HEK293 (cell line): ENCODE results near the gene PPIL6.

ENCODE experiments used
- SALL2 ChIP-seq: fragments of 450-650 bp; formaldehyde crosslinking; IDR thresholded peaks from 2 replicates; pipeline ENCODE4 v1.5.0; 2017; ENCODE audit warnings: missing biosample characterization, mild to moderate bottlenecking, missing genetic modification characterization, borderline replicate concordance
- TRIM28 ChIP-seq: IDR thresholded peaks from 2 replicates; pipeline ENCODE4 v1.6.1; 2011; ENCODE audit warnings: low read length, control low read depth, borderline replicate concordance
- YY1 ChIP-seq: fragments of 450-650 bp; formaldehyde crosslinking; IDR thresholded peaks from 2 replicates; pipeline ENCODE4 v1.5.1; 2018; ENCODE audit warnings: missing biosample characterization, missing genetic modification characterization
- ZNF211 ChIP-seq: fragments of 450-650 bp; formaldehyde crosslinking; IDR thresholded peaks from 2 replicates; pipeline ENCODE4 v1.5.1; 2016; ENCODE audit warnings: low read depth, missing biosample characterization, missing genetic modification characterization
- ZNF302 ChIP-seq: fragments of 450-650 bp; formaldehyde crosslinking; IDR thresholded peaks from 2 replicates; pipeline ENCODE4 v1.5.1; 2016; ENCODE audit warnings: missing biosample characterization, missing genetic modification characterization, low read depth
- ZNF37A ChIP-seq: fragments of 450-650 bp; IDR thresholded peaks from 2 replicates; pipeline ENCODE4 v1.5.1; 2018; ENCODE audit warnings: missing biosample characterization, missing genetic modification characterization
- ZNF560 ChIP-seq: fragments of 450-650 bp; formaldehyde crosslinking; IDR thresholded peaks from 2 replicates; pipeline ENCODE4 v1.5.1; 2017; ENCODE audit warnings: missing biosample characterization, missing genetic modification characterization, borderline replicate concordance
- ZNF624 ChIP-seq: fragments of 450-650 bp; formaldehyde crosslinking; IDR thresholded peaks from 2 replicates; pipeline ENCODE4 v1.5.1; 2017; ENCODE audit warnings: missing biosample characterization, missing genetic modification characterization
- ZNF707 ChIP-seq: fragments of 450-650 bp; formaldehyde crosslinking; IDR thresholded peaks from 2 replicates; pipeline ENCODE4 v1.5.1; 2016; ENCODE audit warnings: missing biosample characterization, missing genetic modification characterization
- TF ChIP-seq, protein P1 (sequence below): fragments of 450-650 bp; formaldehyde crosslinking; conservative IDR thresholded peaks from 2 replicates; pipeline ENCODE4 v1.5.1; 2016; ENCODE audit warnings: low read depth, missing biosample characterization, missing genetic modification characterization
- TF ChIP-seq, protein P2 (sequence below): fragments of 450-650 bp; formaldehyde crosslinking; IDR thresholded peaks from 2 replicates; pipeline ENCODE4 v1.5.1; 2016; ENCODE audit warnings: missing biosample characterization, missing genetic modification characterization
- TF ChIP-seq, protein P3 (sequence below): fragments of 450-650 bp; formaldehyde crosslinking; IDR thresholded peaks from 2 replicates; pipeline ENCODE4 v1.5.1; 2016; ENCODE audit warnings: missing biosample characterization, missing genetic modification characterization, borderline replicate concordance
- TF ChIP-seq, protein P4 (sequence below): fragments of 450-650 bp; formaldehyde crosslinking; IDR thresholded peaks from 2 replicates; pipeline ENCODE4 v1.5.1; 2017; ENCODE audit warnings: missing biosample characterization, missing genetic modification characterization
- TF ChIP-seq, protein P5 (sequence below): fragments of 450-650 bp; formaldehyde crosslinking; optimal IDR thresholded peaks from 2 replicates; pipeline ENCODE3; 2016; ENCODE audit warnings: missing biosample characterization, mild to moderate bottlenecking, missing genetic modification characterization
- TF ChIP-seq, protein P6 (sequence below): fragments of 450-650 bp; formaldehyde crosslinking; IDR thresholded peaks from 2 replicates; pipeline ENCODE4 v1.5.0; 2017; ENCODE audit warnings: missing biosample characterization, missing genetic modification characterization, borderline replicate concordance
- TF ChIP-seq, protein P7 (sequence below): fragments of 450-650 bp; formaldehyde crosslinking; IDR thresholded peaks from 2 replicates; pipeline ENCODE4 v1.5.1; 2016; ENCODE audit warnings: missing biosample characterization, missing genetic modification characterization
- TF ChIP-seq, protein P8 (sequence below): fragments of 450-650 bp; formaldehyde crosslinking; IDR thresholded peaks from 2 replicates; pipeline ENCODE4 v1.5.1; 2017; ENCODE audit warnings: missing biosample characterization, mild to moderate bottlenecking, missing genetic modification characterization, moderate library complexity

The PPIL6 gene

DNA sequence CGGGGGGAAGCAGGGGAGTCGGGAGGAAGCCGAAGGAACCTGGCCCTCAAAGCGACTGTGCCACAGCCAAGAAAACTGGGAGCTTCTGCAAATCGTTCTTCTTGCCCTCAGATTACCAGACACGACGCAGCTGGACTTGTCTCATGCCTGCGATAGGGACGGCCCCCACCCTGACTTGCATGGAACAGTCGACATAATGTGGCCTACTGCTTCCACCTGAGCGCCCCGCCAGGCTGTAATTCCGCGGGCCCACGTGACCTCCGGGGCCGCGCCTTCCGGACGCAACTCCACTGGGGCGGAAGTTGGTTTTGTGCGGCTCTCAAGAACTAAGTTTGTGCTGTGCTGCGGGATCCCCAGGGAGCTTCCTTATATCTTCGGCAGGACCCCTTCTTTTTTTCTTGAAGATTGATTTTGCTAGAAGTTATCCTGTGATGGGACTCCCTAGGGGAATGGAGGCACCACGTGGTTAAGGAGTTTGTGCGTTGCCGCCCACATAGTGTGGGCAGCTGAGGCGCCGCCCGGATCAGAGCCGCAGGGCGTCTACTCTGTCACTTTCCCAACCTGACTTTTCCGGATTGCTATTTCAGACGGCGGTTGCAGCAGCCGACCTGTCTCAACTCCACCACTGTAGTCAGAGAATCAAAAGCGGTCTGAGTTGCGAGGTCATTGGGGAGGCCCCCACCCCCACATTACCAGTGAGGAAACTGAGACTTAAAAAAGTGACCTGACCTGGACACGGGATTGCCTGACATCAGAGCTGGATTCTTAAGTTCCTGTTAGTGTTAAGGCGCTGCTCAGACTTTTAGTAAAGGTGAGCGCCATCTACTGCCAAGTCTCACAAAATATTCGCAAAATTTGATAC lies 57.6 kb downstream of the PPIL6 start (continued):
- TF ChIP-seq, protein P1, sequence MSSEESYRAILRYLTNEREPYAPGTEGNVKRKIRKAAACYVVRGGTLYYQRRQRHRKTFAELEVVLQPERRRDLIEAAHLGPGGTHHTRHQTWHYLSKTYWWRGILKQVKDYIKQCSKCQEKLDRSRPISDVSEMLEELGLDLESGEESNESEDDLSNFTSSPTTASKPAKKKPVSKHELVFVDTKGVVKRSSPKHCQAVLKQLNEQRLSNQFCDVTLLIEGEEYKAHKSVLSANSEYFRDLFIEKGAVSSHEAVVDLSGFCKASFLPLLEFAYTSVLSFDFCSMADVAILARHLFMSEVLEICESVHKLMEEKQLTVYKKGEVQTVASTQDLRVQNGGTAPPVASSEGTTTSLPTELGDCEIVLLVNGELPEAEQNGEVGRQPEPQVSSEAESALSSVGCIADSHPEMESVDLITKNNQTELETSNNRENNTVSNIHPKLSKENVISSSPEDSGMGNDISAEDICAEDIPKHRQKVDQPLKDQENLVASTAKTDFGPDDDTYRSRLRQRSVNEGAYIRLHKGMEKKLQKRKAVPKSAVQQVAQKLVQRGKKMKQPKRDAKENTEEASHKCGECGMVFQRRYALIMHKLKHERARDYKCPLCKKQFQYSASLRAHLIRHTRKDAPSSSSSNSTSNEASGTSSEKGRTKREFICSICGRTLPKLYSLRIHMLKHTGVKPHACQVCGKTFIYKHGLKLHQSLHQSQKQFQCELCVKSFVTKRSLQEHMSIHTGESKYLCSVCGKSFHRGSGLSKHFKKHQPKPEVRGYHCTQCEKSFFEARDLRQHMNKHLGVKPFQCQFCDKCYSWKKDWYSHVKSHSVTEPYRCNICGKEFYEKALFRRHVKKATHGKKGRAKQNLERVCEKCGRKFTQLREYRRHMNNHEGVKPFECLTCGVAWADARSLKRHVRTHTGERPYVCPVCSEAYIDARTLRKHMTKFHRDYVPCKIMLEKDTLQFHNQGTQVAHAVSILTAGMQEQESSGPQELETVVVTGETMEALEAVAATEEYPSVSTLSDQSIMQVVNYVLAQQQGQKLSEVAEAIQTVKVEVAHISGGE (tag by site-specific recombination): peak; percentile 82
- TF ChIP-seq, protein P2, sequence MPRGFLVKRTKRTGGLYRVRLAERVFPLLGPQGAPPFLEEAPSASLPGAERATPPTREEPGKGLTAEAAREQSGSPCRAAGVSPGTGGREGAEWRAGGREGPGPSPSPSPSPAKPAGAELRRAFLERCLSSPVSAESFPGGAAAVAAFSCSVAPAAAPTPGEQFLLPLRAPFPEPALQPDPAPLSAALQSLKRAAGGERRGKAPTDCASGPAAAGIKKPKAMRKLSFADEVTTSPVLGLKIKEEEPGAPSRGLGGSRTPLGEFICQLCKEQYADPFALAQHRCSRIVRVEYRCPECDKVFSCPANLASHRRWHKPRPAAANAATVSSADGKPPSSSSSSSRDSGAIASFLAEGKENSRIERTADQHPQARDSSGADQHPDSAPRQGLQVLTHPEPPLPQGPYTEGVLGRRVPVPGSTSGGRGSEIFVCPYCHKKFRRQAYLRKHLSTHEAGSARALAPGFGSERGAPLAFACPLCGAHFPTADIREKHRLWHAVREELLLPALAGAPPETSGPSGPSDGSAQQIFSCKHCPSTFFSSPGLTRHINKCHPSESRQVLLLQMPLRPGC (tag by site-specific recombination): no peak
- TF ChIP-seq, protein P3, sequence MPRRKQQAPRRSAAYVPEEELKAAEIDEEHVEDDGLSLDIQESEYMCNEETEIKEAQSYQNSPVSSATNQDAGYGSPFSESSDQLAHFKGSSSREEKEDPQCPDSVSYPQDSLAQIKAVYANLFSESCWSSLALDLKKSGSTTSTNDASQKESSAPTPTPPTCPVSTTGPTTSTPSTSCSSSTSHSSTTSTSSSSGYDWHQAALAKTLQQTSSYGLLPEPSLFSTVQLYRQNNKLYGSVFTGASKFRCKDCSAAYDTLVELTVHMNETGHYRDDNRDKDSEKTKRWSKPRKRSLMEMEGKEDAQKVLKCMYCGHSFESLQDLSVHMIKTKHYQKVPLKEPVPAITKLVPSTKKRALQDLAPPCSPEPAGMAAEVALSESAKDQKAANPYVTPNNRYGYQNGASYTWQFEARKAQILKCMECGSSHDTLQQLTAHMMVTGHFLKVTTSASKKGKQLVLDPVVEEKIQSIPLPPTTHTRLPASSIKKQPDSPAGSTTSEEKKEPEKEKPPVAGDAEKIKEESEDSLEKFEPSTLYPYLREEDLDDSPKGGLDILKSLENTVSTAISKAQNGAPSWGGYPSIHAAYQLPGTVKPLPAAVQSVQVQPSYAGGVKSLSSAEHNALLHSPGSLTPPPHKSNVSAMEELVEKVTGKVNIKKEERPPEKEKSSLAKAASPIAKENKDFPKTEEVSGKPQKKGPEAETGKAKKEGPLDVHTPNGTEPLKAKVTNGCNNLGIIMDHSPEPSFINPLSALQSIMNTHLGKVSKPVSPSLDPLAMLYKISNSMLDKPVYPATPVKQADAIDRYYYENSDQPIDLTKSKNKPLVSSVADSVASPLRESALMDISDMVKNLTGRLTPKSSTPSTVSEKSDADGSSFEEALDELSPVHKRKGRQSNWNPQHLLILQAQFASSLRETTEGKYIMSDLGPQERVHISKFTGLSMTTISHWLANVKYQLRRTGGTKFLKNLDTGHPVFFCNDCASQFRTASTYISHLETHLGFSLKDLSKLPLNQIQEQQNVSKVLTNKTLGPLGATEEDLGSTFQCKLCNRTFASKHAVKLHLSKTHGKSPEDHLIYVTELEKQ (tag by site-specific recombination): no peak
- TF ChIP-seq, protein P4, sequence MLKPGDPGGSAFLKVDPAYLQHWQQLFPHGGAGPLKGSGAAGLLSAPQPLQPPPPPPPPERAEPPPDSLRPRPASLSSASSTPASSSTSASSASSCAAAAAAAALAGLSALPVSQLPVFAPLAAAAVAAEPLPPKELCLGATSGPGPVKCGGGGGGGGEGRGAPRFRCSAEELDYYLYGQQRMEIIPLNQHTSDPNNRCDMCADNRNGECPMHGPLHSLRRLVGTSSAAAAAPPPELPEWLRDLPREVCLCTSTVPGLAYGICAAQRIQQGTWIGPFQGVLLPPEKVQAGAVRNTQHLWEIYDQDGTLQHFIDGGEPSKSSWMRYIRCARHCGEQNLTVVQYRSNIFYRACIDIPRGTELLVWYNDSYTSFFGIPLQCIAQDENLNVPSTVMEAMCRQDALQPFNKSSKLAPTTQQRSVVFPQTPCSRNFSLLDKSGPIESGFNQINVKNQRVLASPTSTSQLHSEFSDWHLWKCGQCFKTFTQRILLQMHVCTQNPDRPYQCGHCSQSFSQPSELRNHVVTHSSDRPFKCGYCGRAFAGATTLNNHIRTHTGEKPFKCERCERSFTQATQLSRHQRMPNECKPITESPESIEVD (tag by site-specific recombination): peak; percentile 27
- TF ChIP-seq, protein P5, sequence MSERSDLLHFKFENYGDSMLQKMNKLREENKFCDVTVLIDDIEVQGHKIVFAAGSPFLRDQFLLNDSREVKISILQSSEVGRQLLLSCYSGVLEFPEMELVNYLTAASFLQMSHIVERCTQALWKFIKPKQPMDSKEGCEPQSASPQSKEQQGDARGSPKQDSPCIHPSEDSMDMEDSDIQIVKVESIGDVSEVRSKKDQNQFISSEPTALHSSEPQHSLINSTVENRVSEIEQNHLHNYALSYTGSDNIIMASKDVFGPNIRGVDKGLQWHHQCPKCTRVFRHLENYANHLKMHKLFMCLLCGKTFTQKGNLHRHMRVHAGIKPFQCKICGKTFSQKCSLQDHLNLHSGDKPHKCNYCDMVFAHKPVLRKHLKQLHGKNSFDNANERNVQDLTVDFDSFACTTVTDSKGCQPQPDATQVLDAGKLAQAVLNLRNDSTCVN (tag by site-specific recombination): peak; percentile 69
- TF ChIP-seq, protein P6, sequence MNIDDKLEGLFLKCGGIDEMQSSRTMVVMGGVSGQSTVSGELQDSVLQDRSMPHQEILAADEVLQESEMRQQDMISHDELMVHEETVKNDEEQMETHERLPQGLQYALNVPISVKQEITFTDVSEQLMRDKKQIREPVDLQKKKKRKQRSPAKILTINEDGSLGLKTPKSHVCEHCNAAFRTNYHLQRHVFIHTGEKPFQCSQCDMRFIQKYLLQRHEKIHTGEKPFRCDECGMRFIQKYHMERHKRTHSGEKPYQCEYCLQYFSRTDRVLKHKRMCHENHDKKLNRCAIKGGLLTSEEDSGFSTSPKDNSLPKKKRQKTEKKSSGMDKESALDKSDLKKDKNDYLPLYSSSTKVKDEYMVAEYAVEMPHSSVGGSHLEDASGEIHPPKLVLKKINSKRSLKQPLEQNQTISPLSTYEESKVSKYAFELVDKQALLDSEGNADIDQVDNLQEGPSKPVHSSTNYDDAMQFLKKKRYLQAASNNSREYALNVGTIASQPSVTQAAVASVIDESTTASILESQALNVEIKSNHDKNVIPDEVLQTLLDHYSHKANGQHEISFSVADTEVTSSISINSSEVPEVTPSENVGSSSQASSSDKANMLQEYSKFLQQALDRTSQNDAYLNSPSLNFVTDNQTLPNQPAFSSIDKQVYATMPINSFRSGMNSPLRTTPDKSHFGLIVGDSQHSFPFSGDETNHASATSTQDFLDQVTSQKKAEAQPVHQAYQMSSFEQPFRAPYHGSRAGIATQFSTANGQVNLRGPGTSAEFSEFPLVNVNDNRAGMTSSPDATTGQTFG (tag by site-specific recombination): 0 out of 2 replicates have a peak, but pooled peaks have one; percentile 19
- no peak for TF ChIP-seq ZNF37A
- no peak for TF ChIP-seq ZNF707 (tag by site-specific recombination)
- no peak for TF ChIP-seq ZNF302 (tag by site-specific recombination)
- TF ChIP-seq, protein P7, sequence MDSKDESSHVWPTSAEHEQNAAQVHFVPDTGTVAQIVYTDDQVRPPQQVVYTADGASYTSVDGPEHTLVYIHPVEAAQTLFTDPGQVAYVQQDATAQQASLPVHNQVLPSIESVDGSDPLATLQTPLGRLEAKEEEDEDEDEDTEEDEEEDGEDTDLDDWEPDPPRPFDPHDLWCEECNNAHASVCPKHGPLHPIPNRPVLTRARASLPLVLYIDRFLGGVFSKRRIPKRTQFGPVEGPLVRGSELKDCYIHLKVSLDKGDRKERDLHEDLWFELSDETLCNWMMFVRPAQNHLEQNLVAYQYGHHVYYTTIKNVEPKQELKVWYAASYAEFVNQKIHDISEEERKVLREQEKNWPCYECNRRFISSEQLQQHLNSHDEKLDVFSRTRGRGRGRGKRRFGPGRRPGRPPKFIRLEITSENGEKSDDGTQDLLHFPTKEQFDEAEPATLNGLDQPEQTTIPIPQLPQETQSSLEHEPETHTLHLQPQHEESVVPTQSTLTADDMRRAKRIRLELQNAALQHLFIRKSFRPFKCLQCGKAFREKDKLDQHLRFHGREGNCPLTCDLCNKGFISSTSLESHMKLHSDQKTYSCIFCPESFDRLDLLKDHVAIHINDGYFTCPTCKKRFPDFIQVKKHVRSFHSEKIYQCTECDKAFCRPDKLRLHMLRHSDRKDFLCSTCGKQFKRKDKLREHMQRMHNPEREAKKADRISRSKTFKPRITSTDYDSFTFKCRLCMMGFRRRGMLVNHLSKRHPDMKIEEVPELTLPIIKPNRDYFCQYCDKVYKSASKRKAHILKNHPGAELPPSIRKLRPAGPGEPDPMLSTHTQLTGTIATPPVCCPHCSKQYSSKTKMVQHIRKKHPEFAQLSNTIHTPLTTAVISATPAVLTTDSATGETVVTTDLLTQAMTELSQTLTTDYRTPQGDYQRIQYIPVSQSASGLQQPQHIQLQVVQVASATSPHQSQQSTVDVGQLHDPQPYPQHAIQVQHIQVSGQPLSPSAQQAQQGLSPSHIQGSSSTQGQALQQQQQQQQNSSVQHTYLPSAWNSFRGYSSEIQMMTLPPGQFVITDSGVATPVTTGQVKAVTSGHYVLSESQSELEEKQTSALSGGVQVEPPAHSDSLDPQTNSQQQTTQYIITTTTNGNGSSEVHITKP (tag by site-specific recombination): peak; percentile 100
- 0 out of 2 replicates have a peak, but pooled peaks have one; percentile 19 for TF ChIP-seq YY1
- no peak; the same call in 1 of the 2 replicates for TF ChIP-seq TRIM28
- TF ChIP-seq SALL2: no peak
- TF ChIP-seq ZNF560: no peak
- TF ChIP-seq, protein P8, sequence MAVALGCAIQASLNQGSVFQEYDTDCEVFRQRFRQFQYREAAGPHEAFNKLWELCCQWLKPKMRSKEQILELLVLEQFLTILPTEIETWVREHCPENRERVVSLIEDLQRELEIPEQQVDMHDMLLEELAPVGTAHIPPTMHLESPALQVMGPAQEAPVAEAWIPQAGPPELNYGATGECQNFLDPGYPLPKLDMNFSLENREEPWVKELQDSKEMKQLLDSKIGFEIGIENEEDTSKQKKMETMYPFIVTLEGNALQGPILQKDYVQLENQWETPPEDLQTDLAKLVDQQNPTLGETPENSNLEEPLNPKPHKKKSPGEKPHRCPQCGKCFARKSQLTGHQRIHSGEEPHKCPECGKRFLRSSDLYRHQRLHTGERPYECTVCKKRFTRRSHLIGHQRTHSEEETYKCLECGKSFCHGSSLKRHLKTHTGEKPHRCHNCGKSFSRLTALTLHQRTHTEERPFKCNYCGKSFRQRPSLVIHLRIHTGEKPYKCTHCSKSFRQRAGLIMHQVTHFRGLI (tag by site-specific recombination): peak; percentile 66
- no peak for TF ChIP-seq ZNF211 (tag by site-specific recombination)
- TF ChIP-seq ZNF624 (tag by site-specific recombination): no peak
